GM19328 (cell line): ENCODE results near the gene EXOC1.

Experiments
- ATAC-seq: cut with Tn5 transposase; IDR thresholded peaks from one replicate; pipeline ENCODE4 v1.9.1; 2021; ENCODE audit warnings: mild to moderate bottlenecking, moderate library complexity; ENCODE audit not compliant: unreplicated experiment

EXOC1 gene

GRCh38 chr4:55854129-55854528 lies 681 bp downstream of the EXOC1 start:
- no peak for ATAC-seq

GRCh38 chr4:55857586-55857985 lies 4.1 kb downstream of the EXOC1 start:
- no peak for ATAC-seq

- ATAC-seq = no peak
Observed at GRCh38 chr4:55859711-55860110, 6.3 kb downstream of the EXOC1 start.

- no peak for ATAC-seq
Observed at GRCh38 chr4:55864577-55865223, 11.3 kb downstream of the EXOC1 start.

GRCh38 chr4:55865228-55865806 lies 11.9 kb downstream of the EXOC1 start:
- ATAC-seq = no peak

GRCh38 chr4:55866290-55866907 lies 13.0 kb downstream of the EXOC1 start:
- peak; percentile 84 for ATAC-seq

- ATAC-seq = peak; percentile 80
Observed at GRCh38 chr4:55866973-55867574, 13.6 kb downstream of the EXOC1 start.

- no peak for ATAC-seq
Observed at GRCh38 chr4:55868581-55869090, 15.2 kb downstream of the EXOC1 start.

GRCh38 chr4:55871299-55871800 lies 17.9 kb downstream of the EXOC1 start:
- ATAC-seq = no peak

- ATAC-seq = no peak
Observed at GRCh38 chr4:55874831-55875230, 21.4 kb downstream of the EXOC1 start.

- ATAC-seq = no peak
Observed at GRCh38 chr4:55876387-55876786, 22.9 kb downstream of the EXOC1 start.

GRCh38 chr4:55879224-55879623 lies 25.8 kb downstream of the EXOC1 start:
- no peak for ATAC-seq

- ATAC-seq = no peak
Observed at GRCh38 chr4:55880652-55881280, 27.3 kb downstream of the EXOC1 start.

GRCh38 chr4:55884093-55884850 lies 30.8 kb downstream of the EXOC1 start:
- ATAC-seq = no peak

- ATAC-seq = no peak
Observed at GRCh38 chr4:55884851-55885219, 31.4 kb downstream of the EXOC1 start.

- ATAC-seq = no peak
Observed at GRCh38 chr4:55887594-55887993, 34.1 kb downstream of the EXOC1 start.

GRCh38 chr4:55892156-55892555 lies 38.7 kb downstream of the EXOC1 start:
- ATAC-seq = no peak

GRCh38 chr4:55896622-55897021 lies 43.2 kb downstream of the EXOC1 start:
- no peak for ATAC-seq

- ATAC-seq = no peak
Observed at GRCh38 chr4:55902677-55903076, 49.2 kb downstream of the EXOC1 start.

GRCh38 chr4:55903577-55903976 lies 50.1 kb downstream of the EXOC1 start:
- no peak for ATAC-seq

- no peak for ATAC-seq
Observed at GRCh38 chr4:55904576-55904975, 51.1 kb downstream of the EXOC1 start.
